K562 (cell line): ENCODE results near the gene SLC43A2. TPM values are rescaled to one million over a fixed set of nuclear protein-coding genes. Genes with fewer than 3 reads are reported as not detected.

ENCODE experiments used
- ATAC-seq: fragments of 200-7000 bp; cut with Tn5 transposase; 3 replicates; pipeline ENCODE4 v1.9.1; 2020; ENCODE audit warnings: moderate library complexity
- BruUV-seq: library from RNA; stranded (reverse); fragments of 400-500 nt; replicated peaks from 2 replicates; lab custom pipeline; 2021; lab: Mats Ljungman, UMichigan
- CTCF ChIA-PET: fragments of 300-600 bp; formaldehyde crosslinking; extraction: SDS; loops from one replicate; lab custom pipeline; 2021; ENCODE audit warnings: low intra/inter-chr PET ratio; lab: Yijun Ruan, JAX
- POLR2A ChIA-PET: fragments of 300-600, 350-650 bp; sonication (Branson Sonifier 250); formaldehyde crosslinking; extraction: SDS; loops from one replicate; lab custom pipeline; 2021; ENCODE audit warnings: antibody characterized with exemption, inconsistent platforms; lab: Yijun Ruan, JAX
- DNase-seq, 4 experiments: peaks; one replicate each; pipeline versions ENCODE4 v3.0.0 to v3.0.0-alpha.2; 2011 to 2018; ENCODE audit warnings: low spot score in 3 of 4, mixed read lengths in 3 of 4; ENCODE audit errors: extremely low read depth in 1 of 4
- FAIRE-seq: peaks from 2 replicates; lab custom pipeline; 2011; peaks lifted over from hg19 to GRCh38; lab: Jason Lieb, UNC
- H2AFZ ChIP-seq: 2 replicates; pipeline ENCODE4 v1.6.0; 2011; ENCODE audit warnings: low read depth, low read length, control low read depth, inconsistent platforms
- H3K27ac ChIP-seq: fragments of 200-600 bp; 3 replicates; pipeline ENCODE4 v1.8.0; 2011; ENCODE audit warnings: low read depth, mild to moderate bottlenecking, control low read depth, inconsistent platforms, low read length, moderate library complexity, mixed read lengths; ENCODE audit errors: extremely low read depth
- H3K27me3 ChIP-seq, 2 experiments: fragments of 300-600 bp in 1 of 2; 2 replicates in 1 of 2; 3 replicates in 1 of 2; pipeline versions ENCODE4 v1.6.0 to v1.8.0; 2011; ENCODE audit warnings: inconsistent platforms in 2 of 2, low read length in 2 of 2, mild to moderate bottlenecking in 1 of 2, mixed read lengths in 1 of 2, moderate library complexity in 1 of 2; ENCODE audit not compliant: control insufficient read depth in 2 of 2, insufficient read depth in 2 of 2
- H3K36me3 ChIP-seq: fragments of 300-600 bp; 3 replicates; pipeline ENCODE4 v1.8.0; 2011; ENCODE audit warnings: mild to moderate bottlenecking, low read length, inconsistent platforms; ENCODE audit not compliant: control insufficient read depth, insufficient read depth
- H3K4me1 ChIP-seq, 2 experiments: fragments of 200-600 bp in 1 of 2; replicated peaks in 1 of 2; 2 replicates in 1 of 2; 3 replicates in 1 of 2; pipeline versions ENCODE4 v1.5.1 to v1.8.0; 2011; ENCODE audit warnings: inconsistent platforms in 2 of 2, low read length in 2 of 2, mild to moderate bottlenecking in 1 of 2, mixed read lengths in 1 of 2, moderate library complexity in 1 of 2; ENCODE audit not compliant: control insufficient read depth in 2 of 2, insufficient read depth in 2 of 2
- H3K4me2 ChIP-seq: 2 replicates; pipeline ENCODE4 v1.6.1; 2011; ENCODE audit warnings: low read length, control low read depth, inconsistent platforms, mixed read lengths; ENCODE audit not compliant: insufficient read depth
- H3K4me3 ChIP-seq: fragments of 200-600 bp; sonication (generic), shearing (Covaris generic); 2 replicates; pipeline ENCODE4 v1.5.1; 2016; ENCODE audit warnings: control low read depth, inconsistent platforms
- H3K79me2 ChIP-seq: fragments of 200-600 bp; 3 replicates; pipeline ENCODE4 v1.8.0; 2011; ENCODE audit warnings: low read length, inconsistent platforms; ENCODE audit not compliant: control insufficient read depth, insufficient read depth
- H3K9ac ChIP-seq, 2 experiments: 2 replicates each; pipeline versions ENCODE4 v1.6.0 to v1.6.1; 2011; ENCODE audit warnings: low read depth in 2 of 2, low read length in 2 of 2, control low read depth in 1 of 2, inconsistent platforms in 1 of 2, mild to moderate bottlenecking in 1 of 2, mixed read lengths in 1 of 2; ENCODE audit not compliant: insufficient read depth in 1 of 2
- H3K9me1 ChIP-seq: one replicate; pipeline ENCODE4 v1.6.0; 2011; ENCODE audit warnings: inconsistent platforms, mild to moderate bottlenecking, low read length, moderate library complexity; ENCODE audit not compliant: control insufficient read depth, insufficient read depth
- H3K9me3 ChIP-seq: replicated peaks from 2 replicates; pipeline ENCODE4 v1.5.1; 2011; ENCODE audit warnings: low read depth, low read length, inconsistent platforms; ENCODE audit not compliant: control insufficient read depth, insufficient read depth
- H4K20me1 ChIP-seq: replicated peaks from 2 replicates; pipeline ENCODE4 v1.6.1; 2011; ENCODE audit warnings: low read length, inconsistent platforms, mixed read lengths; ENCODE audit not compliant: control insufficient read depth, insufficient read depth
- BHLHE40 ChIP-seq: IDR thresholded peaks from 2 replicates; pipeline ENCODE4 v1.6.1; 2011; ENCODE audit warnings: low read length, improper control_type of control experiment
- CBX8 ChIP-seq: fragments of 200-600 bp; sonication (generic); IDR thresholded peaks from 2 replicates; pipeline ENCODE4 v1.6.1; 2012; ENCODE audit warnings: borderline replicate concordance, mixed run types, low read depth, mild to moderate bottlenecking, moderate library complexity, mixed read lengths, low read length, control low read depth, inconsistent platforms; ENCODE audit not compliant: poor library complexity, severe bottlenecking; ENCODE audit errors: extremely low read depth
- ETS2 ChIP-seq: IDR thresholded peaks from 2 replicates; pipeline ENCODE4 v1.6.1; 2016; ENCODE audit warnings: borderline replicate concordance, missing genetic modification characterization, mild to moderate bottlenecking, moderate library complexity, missing compliant biosample characterization; ENCODE audit not compliant: poor library complexity, severe bottlenecking
- GABPB1 ChIP-seq: sonication (generic); formaldehyde crosslinking; IDR thresholded peaks from 2 replicates; pipeline ENCODE4 v1.8.0; 2022; ENCODE audit warnings: mild to moderate bottlenecking, missing genetic modification reagents
- RAD21 ChIP-seq, 2 experiments: fragments of 250-450 bp in 1 of 2; fragments of 450-650 bp in 1 of 2; sonication (Bioruptor Pico) in 1 of 2; formaldehyde crosslinking in 1 of 2; IDR thresholded peaks in 1 of 2; conservative IDR thresholded peaks in 1 of 2; 2 replicates each; pipeline versions ENCODE4 v1.4.0 to v1.8.0; 2020 to 2022; ENCODE audit warnings: mild to moderate bottlenecking in 2 of 2, moderate library complexity in 1 of 2
- RFX7 ChIP-seq: fragments of 250-450 bp; sonication (Bioruptor Pico); IDR thresholded peaks from 2 replicates; pipeline ENCODE4 v1.5.1; 2021; ENCODE audit warnings: mild to moderate bottlenecking
- RNF2 ChIP-seq: sonication (generic); IDR thresholded peaks from 2 replicates; pipeline ENCODE4 v1.6.1; 2016
- SMAD3 ChIP-seq: fragments of 450-650 bp; formaldehyde crosslinking; conservative IDR thresholded peaks from 2 replicates; pipeline ENCODE4 v1.4.0; 2020; ENCODE audit warnings: mild to moderate bottlenecking
- TGIF2 ChIP-seq: sonication (generic); formaldehyde crosslinking; IDR thresholded peaks from 2 replicates; pipeline ENCODE4 v1.8.1; 2022; ENCODE audit warnings: mild to moderate bottlenecking, missing genetic modification reagents, moderate library complexity
- ZNF668 ChIP-seq: fragments of 250-450 bp; sonication (Bioruptor Pico); IDR thresholded peaks from 2 replicates; pipeline ENCODE4 v1.8.0; 2022; ENCODE audit warnings: mild to moderate bottlenecking, inconsistent platforms
- WGBS: fragments of 100-300 bp; shearing (Covaris generic); methylation state at CpG from one replicate; pipeline ENCODE4 v1.1.6; 2016; ENCODE audit warnings: low coverage, mixed read lengths; ENCODE audit not compliant: insufficient coverage; ENCODE audit errors: missing lambda C conversion rate; 5-methylcytosine and 5-hydroxymethylcytosine counted together
- in situ Hi-C: fragments of 300-500 bp; cut with MboI; formaldehyde crosslinking; loops from 4 replicates; pipeline ENCODE4 v1.15.0; 2018; ENCODE audit warnings: inconsistent platforms, mixed read lengths
- intact Hi-C: fragments of 100-400 bp; cut with micrococcal nuclease; formaldehyde crosslinking; loops from 2 replicates; pipeline ENCODE4 v1.14.2; 2022
- polyA plus RNA-seq, 8 experiments: library from polyadenylated mRNA; depleted of rRNA in 4 of 8; stranded (reverse) in 5 of 8; unstranded in 3 of 8; fragments of >200 nt; fragmentation: Nextera tagmentation in 2 of 8; fragmentation: Illumina TruSeq in 1 of 8; extraction: Ambion mirVana in 2 of 8; extraction: Trizol in 1 of 8; gene quantifications; 2 replicates each; pipeline versions ENCODE4 v1.2.1 to v1.2.3, GENCODE V29; 2011 to 2014; ENCODE audit warnings: inconsistent platforms in 1 of 8, missing spikeins in 1 of 8
- total RNA-seq, 7 experiments: library from RNA; depleted of rRNA in 6 of 7; stranded (reverse); fragments of >200 nt in 6 of 7; fragmentation: Illumina TruSeq in 2 of 7; extraction: Trizol in 2 of 7; gene quantifications; 2 replicates each; pipeline versions ENCODE4 v1.2.1 to v1.2.3, GENCODE V29; 2011 to 2021; ENCODE audit warnings: low replicate concordance in 1 of 7
- TF ChIP-seq, protein P1 (sequence below): fragments of 250-450 bp; sonication (Bioruptor Pico); IDR thresholded peaks from 2 replicates; pipeline ENCODE4 v1.5.0; 2021
- TF ChIP-seq, protein P2 (sequence below), 2 experiments: fragments of 200-800 bp in 1 of 2; sonication (Bioruptor generic) in 1 of 2; sonication (generic) in 1 of 2; formaldehyde crosslinking in 1 of 2; IDR thresholded peaks in 1 of 2; conservative IDR thresholded peaks in 1 of 2; 2 replicates each; pipeline versions ENCODE4 v1.5.0 to v1.6.1; 2016 to 2020; ENCODE audit warnings: missing compliant biosample characterization in 1 of 2, missing genetic modification characterization in 1 of 2, missing genetic modification reagents in 1 of 2
- TF ChIP-seq, protein P3 (sequence below), 2 experiments: IDR thresholded peaks; 2 replicates each; pipeline ENCODE4 v1.6.1; 2012; ENCODE audit warnings: improper control_type of control experiment in 2 of 2, low read depth in 2 of 2, low read length in 2 of 2, borderline replicate concordance in 1 of 2
- TF ChIP-seq, protein P4 (sequence below): fragments of 450-650 bp; formaldehyde crosslinking; IDR thresholded peaks from 2 replicates; pipeline ENCODE4 v1.4.0; 2022; ENCODE audit warnings: missing genetic modification characterization

Gene SLC43A2
- total and polyA plus RNA-seq, 9 of the 15 experiments (the other 6 are each of a cell fraction or from before 2014, with no cell fraction given): 0.03 to 10.2 (median 3.6) TPM

DNA sequence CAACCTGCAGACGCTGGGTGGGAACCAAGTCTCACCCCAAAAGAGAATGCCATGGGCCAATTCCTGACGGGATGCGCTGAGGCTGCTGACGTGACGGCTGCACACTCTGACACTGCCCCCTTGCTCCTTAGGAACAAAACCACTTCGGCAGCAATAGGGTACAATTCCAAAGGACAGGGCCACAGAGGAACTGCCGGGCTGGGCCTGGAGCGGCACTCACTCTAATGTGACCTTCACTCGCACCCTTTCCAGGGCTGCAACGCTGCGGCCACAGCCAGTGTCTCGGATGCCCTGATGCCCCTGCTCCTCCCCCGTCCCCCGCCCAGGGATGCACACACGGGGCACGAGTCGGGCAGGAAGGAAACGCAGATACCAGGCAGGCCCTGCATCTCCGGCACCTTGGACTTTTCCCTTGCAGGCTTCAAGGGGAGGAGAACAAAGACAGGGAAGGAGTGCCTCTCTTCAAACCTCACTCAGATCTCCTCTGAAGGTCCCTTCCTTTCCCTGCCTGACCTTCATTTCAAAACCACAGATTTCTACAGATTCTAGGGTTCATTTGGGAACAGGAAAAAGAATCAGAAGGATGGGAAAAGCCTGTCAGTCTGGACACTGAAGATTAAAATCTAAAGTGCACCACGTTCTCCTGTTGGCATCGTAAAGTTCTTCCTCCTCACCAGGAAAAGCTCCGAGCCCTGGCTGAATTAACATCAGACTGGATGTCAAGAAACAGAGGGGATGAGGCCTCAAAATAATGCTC is 68.4 kb downstream of the SLC43A2 start:
- in situ Hi-C loops: no loop called here

More for the DNA sequence above, 68.4 kb downstream of the SLC43A2 start:
- no TSS peak for BruUV-seq
- ChIA-PET CTCF (no interaction called here), POLR2A (interaction anchor here (0.6 to 0.7 kb wide), 3 partner anchors 27 to 437 kb away, joined by 3 read pairs; no protein-coding TSS in a partner anchor)
- Histone ChIP-seq H3K9me3 (no peaks in the 10 kb centered on the region), H3K27ac (no peak overlapping the region), H3K27me3 (no peaks in the 10 kb centered on the region), H3K4me3 (no peak overlapping the region), H4K20me1 (peaks cover 12% of the 10 kb centered on the region), H3K79me2 (peaks cover 39% of the 10 kb centered on the region), H3K36me3 (peaks cover 31% of the 10 kb centered on the region; the same call in 2 of the 3 replicates), H3K4me2 (no peak overlapping the region), H3K9me1 (no peaks in the 10 kb centered on the region), H3K4me1 (peaks cover 16 to 50% of the 10 kb centered on the region in 2 experiments; a peak in 4 of 5 replicates), H3K9ac (peak overlapping the region in 1 of 2 experiments; percentile 78; a peak in 2 of 4 replicates), H2AFZ (no peak overlapping the region)
- intact Hi-C loops: no loop called here
- WGBS: 78% methylated on average over 9 of the region's 22 CpGs
- TF ChIP-seq, protein P1, sequence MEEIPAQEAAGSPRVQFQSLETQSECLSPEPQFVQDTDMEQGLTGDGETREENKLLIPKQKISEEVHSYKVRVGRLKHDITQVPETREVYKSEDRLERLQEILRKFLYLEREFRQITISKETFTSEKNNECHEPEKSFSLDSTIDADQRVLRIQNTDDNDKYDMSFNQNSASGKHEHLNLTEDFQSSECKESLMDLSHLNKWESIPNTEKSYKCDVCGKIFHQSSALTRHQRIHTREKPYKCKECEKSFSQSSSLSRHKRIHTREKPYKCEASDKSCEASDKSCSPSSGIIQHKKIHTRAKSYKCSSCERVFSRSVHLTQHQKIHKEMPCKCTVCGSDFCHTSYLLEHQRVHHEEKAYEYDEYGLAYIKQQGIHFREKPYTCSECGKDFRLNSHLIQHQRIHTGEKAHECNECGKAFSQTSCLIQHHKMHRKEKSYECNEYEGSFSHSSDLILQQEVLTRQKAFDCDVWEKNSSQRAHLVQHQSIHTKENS (CRISPR knock-in tag): no peak
- TF ChIP-seq, protein P2, sequence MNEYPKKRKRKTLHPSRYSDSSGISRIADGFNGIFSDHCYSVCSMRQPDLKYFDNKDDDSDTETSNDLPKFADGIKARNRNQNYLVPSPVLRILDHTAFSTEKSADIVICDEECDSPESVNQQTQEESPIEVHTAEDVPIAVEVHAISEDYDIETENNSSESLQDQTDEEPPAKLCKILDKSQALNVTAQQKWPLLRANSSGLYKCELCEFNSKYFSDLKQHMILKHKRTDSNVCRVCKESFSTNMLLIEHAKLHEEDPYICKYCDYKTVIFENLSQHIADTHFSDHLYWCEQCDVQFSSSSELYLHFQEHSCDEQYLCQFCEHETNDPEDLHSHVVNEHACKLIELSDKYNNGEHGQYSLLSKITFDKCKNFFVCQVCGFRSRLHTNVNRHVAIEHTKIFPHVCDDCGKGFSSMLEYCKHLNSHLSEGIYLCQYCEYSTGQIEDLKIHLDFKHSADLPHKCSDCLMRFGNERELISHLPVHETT (CRISPR knock-in tag; conservative IDR thresholded peaks at IDR 0.05 in 1 of 2, IDR thresholded peaks at IDR 0.05 in 1 of 2): no peak
- TF ChIP-seq CBX8 (no peak), RFX7 (no peak), ZNF668 (CRISPR knock-in tag) (no peak), TGIF2 (CRISPR knock-in tag) (no peak), RNF2 (no peak), SMAD3 (CRISPR knock-in tag) (no peak), GABPB1 (no peak), ETS2 (no peak), BHLHE40 (no peak), RAD21 (CRISPR knock-in tag; conservative IDR thresholded peaks at IDR 0.05 in 1 of 2, IDR thresholded peaks at IDR 0.05 in 1 of 2) (no peak)
- TF ChIP-seq, protein P3, sequence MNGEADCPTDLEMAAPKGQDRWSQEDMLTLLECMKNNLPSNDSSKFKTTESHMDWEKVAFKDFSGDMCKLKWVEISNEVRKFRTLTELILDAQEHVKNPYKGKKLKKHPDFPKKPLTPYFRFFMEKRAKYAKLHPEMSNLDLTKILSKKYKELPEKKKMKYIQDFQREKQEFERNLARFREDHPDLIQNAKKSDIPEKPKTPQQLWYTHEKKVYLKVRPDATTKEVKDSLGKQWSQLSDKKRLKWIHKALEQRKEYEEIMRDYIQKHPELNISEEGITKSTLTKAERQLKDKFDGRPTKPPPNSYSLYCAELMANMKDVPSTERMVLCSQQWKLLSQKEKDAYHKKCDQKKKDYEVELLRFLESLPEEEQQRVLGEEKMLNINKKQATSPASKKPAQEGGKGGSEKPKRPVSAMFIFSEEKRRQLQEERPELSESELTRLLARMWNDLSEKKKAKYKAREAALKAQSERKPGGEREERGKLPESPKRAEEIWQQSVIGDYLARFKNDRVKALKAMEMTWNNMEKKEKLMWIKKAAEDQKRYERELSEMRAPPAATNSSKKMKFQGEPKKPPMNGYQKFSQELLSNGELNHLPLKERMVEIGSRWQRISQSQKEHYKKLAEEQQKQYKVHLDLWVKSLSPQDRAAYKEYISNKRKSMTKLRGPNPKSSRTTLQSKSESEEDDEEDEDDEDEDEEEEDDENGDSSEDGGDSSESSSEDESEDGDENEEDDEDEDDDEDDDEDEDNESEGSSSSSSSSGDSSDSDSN (IDR thresholded peaks at IDR 0.05; ENCODE audit: borderline replicate concordance in 1 of 2, low read depth in 2 of 2, low read length in 2 of 2): no peak
- TF ChIP-seq, protein P4, sequence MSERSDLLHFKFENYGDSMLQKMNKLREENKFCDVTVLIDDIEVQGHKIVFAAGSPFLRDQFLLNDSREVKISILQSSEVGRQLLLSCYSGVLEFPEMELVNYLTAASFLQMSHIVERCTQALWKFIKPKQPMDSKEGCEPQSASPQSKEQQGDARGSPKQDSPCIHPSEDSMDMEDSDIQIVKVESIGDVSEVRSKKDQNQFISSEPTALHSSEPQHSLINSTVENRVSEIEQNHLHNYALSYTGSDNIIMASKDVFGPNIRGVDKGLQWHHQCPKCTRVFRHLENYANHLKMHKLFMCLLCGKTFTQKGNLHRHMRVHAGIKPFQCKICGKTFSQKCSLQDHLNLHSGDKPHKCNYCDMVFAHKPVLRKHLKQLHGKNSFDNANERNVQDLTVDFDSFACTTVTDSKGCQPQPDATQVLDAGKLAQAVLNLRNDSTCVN (CRISPR knock-in tag): no peak
- DNase-seq (no peak), FAIRE-seq (no peak), ATAC-seq (no peak)
